Endothelial cell of umbilical vein (primary cell): ENCODE measurements around the gene MGAT1. TPM values are rescaled to one million over a fixed set of nuclear protein-coding genes. Genes with fewer than 3 reads are reported as not detected.
A peak's percentile ranks its signal among the peaks of the same experiment; 100 is the strongest.

Experiments used
- BruUV-seq: library from RNA; stranded (reverse); fragments of 400-500 nt; replicated peaks from 2 replicates; lab custom pipeline; 2021; lab: Mats Ljungman, UMichigan
- CTCF ChIA-PET: fragments of 300-600, 350-600 bp; sonication (Branson Sonifier 250); formaldehyde crosslinking; loops from one replicate; lab custom pipeline; 2021; ENCODE audit warnings: antibody characterized with exemption, inconsistent platforms; lab: Charles Lee
- POLR2A ChIA-PET: fragments of 300-600, 350-600 bp; sonication (Branson Sonifier 250); formaldehyde crosslinking; loops from one replicate; lab custom pipeline; 2021; ENCODE audit warnings: antibody characterized with exemption, inconsistent platforms; lab: Charles Lee
- DNase-seq: peaks from one replicate; pipeline ENCODE4 v3.0.0-alpha.2; 2011; ENCODE audit warnings: low read depth, low spot score
- FAIRE-seq: peaks from 2 replicates; lab custom pipeline; 2011; peaks lifted over from hg19 to GRCh38; lab: Jason Lieb, UNC
- H2AFZ ChIP-seq: 2 replicates; pipeline ENCODE4 v1.6.0; 2012; ENCODE audit warnings: low read depth, low read length, control low read depth, inconsistent platforms
- H3K27ac ChIP-seq: 2 replicates; pipeline ENCODE4 v1.5.1; 2011; ENCODE audit warnings: low read depth, mild to moderate bottlenecking, control low read depth, low read length, moderate library complexity; ENCODE audit not compliant: insufficient read depth
- H3K27me3 ChIP-seq, 2 experiments: 2 replicates each; pipeline versions ENCODE4 v1.6.0 to v1.6.1; 2011; ENCODE audit warnings: low read length in 2 of 2, mixed read lengths in 1 of 2; ENCODE audit not compliant: control insufficient read depth in 2 of 2, insufficient read depth in 2 of 2
- H3K36me3 ChIP-seq, 2 experiments: 2 replicates in 1 of 2; 3 replicates in 1 of 2; pipeline ENCODE4 v1.5.1; 2011; ENCODE audit warnings: low read length in 2 of 2, mild to moderate bottlenecking in 1 of 2, moderate library complexity in 1 of 2; ENCODE audit not compliant: control insufficient read depth in 2 of 2, insufficient read depth in 2 of 2; ENCODE audit errors: extremely low read depth in 1 of 2
- H3K4me1 ChIP-seq: 3 replicates; pipeline ENCODE4 v1.5.1; 2011; ENCODE audit warnings: mild to moderate bottlenecking, low read length; ENCODE audit not compliant: control insufficient read depth, insufficient read depth; ENCODE audit errors: extremely low read depth
- H3K4me2 ChIP-seq: 2 replicates; pipeline ENCODE4 v1.6.1; 2011; ENCODE audit warnings: low read length, control low read depth, mixed read lengths; ENCODE audit not compliant: insufficient read depth
- H3K4me3 ChIP-seq, 3 experiments: fragments of 200-600 bp in 1 of 3; sonication (generic), shearing (Covaris generic) in 1 of 3; replicated peaks in 1 of 3; 2 replicates each; pipeline ENCODE4 v1.5.1; 2011 to 2016; ENCODE audit warnings: control low read depth in 3 of 3, low read length in 3 of 3, mild to moderate bottlenecking in 2 of 3, inconsistent platforms in 1 of 3, low read depth in 1 of 3, moderate library complexity in 1 of 3; ENCODE audit not compliant: insufficient read depth in 1 of 3
- H3K79me2 ChIP-seq: 2 replicates; pipeline ENCODE4 v1.6.0; 2012; ENCODE audit warnings: low read length, inconsistent platforms; ENCODE audit not compliant: control insufficient read depth, insufficient read depth
- H3K9ac ChIP-seq: replicated peaks from 2 replicates; pipeline ENCODE3; 2011; ENCODE audit warnings: low read length, control low read depth; ENCODE audit not compliant: insufficient read depth; ENCODE audit errors: extremely low read depth
- H3K9me1 ChIP-seq: replicated peaks from 3 replicates; pipeline ENCODE4 v1.6.0; 2011; ENCODE audit warnings: mild to moderate bottlenecking, low read length; ENCODE audit not compliant: control insufficient read depth, insufficient read depth; ENCODE audit errors: extremely low read depth
- H3K9me3 ChIP-seq: replicated peaks from 2 replicates; pipeline ENCODE4 v1.5.1; 2012; ENCODE audit warnings: low read length, inconsistent platforms; ENCODE audit not compliant: control insufficient read depth, insufficient read depth
- H4K20me1 ChIP-seq: replicated peaks from 2 replicates; pipeline ENCODE3; 2011; ENCODE audit warnings: mild to moderate bottlenecking, low read length; ENCODE audit not compliant: control insufficient read depth, insufficient read depth; ENCODE audit errors: extremely low read depth
- CTCF ChIP-seq, 2 donors: IDR thresholded peaks; 1 replicate in 1 of 2; 2 replicates in 1 of 2; pipeline ENCODE4 v1.5.1; 2011; ENCODE audit warnings: low read length in 2 of 2, mild to moderate bottlenecking in 2 of 2, moderate library complexity in 2 of 2, control low read depth in 1 of 2, inconsistent platforms in 1 of 2, low read depth in 1 of 2; ENCODE audit not compliant: insufficient read depth in 1 of 2; ENCODE audit errors: extremely low read depth in 1 of 2
- GATA2 ChIP-seq: IDR thresholded peaks from 2 replicates; pipeline ENCODE4 v1.7.0; 2011; ENCODE audit warnings: low read depth, mild to moderate bottlenecking, moderate library complexity, mixed read lengths, low read length; ENCODE audit not compliant: insufficient read length, insufficient read depth
- dilution Hi-C: fragments of 300-500 bp; cut with MboI; formaldehyde crosslinking; loops from one replicate; pipeline ENCODE4 v1.15.0; 2019; ENCODE audit warnings: low sequenced_read_pairs; ENCODE audit not compliant: extremely low pct_ligation_motif_present
- intact Hi-C: fragments of 100-400 bp; cut with micrococcal nuclease; formaldehyde crosslinking; loops from one replicate; pipeline ENCODE4 v1.10.0; 2022
- polyA plus RNA-seq, 4 experiments: library from polyadenylated mRNA; depleted of rRNA in 3 of 4; stranded (reverse) in 3 of 4; unstranded in 1 of 4; fragments of >200 nt; gene quantifications; 2 replicates each; pipeline versions ENCODE4 v1.2.1 to v1.2.3, GENCODE V29; 2011 to 2012; ENCODE audit warnings: missing spikeins in 1 of 4
- total RNA-seq: library from RNA; stranded (reverse); gene quantifications from 2 replicates; pipeline ENCODE4 v1.2.3, GENCODE V29; 2021

MGAT1 gene
- total and polyA plus RNA-seq, 2 donors (not counting 3 experiments of a cell fraction or from before 2014, with no cell fraction given): 123 to 126 TPM

- DNase-seq (peak; percentile 53), FAIRE-seq (no peak)
- H3K9ac ChIP-seq: peak overlapping the region; percentile 56
- no peaks in the 10 kb centered on the region for H3K9me1 ChIP-seq
- peak overlapping the region; percentile 58 for H2AFZ ChIP-seq
- ChIA-PET POLR2A (interaction anchor here (0.7 to 1.1 kb wide), 3 partner anchors 9 to 163 kb away, joined by 3 to 6 read pairs (median 5); no protein-coding TSS in a partner anchor), CTCF (interaction anchor here (0.6 to 1.3 kb wide), 6 partner anchors 17 to 713 kb away, joined by 3 to 4 read pairs (median 3); no protein-coding TSS in a partner anchor)
- peak overlapping the region; percentile 47 for H3K4me2 ChIP-seq
- no TSS peak for BruUV-seq
- H3K9me3 ChIP-seq: no peaks in the 10 kb centered on the region
- peaks cover 20% of the 10 kb centered on the region for H4K20me1 ChIP-seq
- peaks cover 2 to 3% of the 10 kb centered on the region in 2 experiments for H3K36me3 ChIP-seq
- H3K4me1 ChIP-seq: peaks cover 53% of the 10 kb centered on the region
- peak overlapping the region in 1 of 3 experiments; percentile 35 for H3K4me3 ChIP-seq
- H3K79me2 ChIP-seq: peaks cover 42% of the 10 kb centered on the region
- TF ChIP-seq CTCF (IDR thresholded peaks at IDR 0.05; ENCODE audit: extremely low read depth in 1 of 2, insufficient read depth in 1 of 2, low read depth in 1 of 2, low read length in 2 of 2): peak; percentile 6 to 37
- TF ChIP-seq GATA2: no peak
- intact Hi-C loops: loop anchor here (2.0 to 10.0 kb wide), 4 partner anchors 27 to 459 kb away; partner anchors contain the start of genes CNOT6 and TRIM52
- dilution Hi-C loops: no loop called here
- H3K27ac ChIP-seq: peak overlapping the region; percentile 67
- H3K27me3 ChIP-seq: no peaks in the 10 kb centered on the region
Measured at GRCh38 chr5:180803181-180804128, 849 bp upstream of the MGAT1 start.
